Activated CD4-positive, alpha-beta memory T cell treated with anti-CD3 and anti-CD28 coated beads for 36 hours (primary cell): ENCODE data around the gene CORO1C. TPM values are rescaled to one million over a fixed set of nuclear protein-coding genes. Genes with fewer than 3 reads are reported as not detected.

Experiments used
- microRNA-seq: library from miRNA; unstranded; fragments of <30 nt; microRNA quantifications from one replicate; pipeline ENCODE4 v1.2.0, GENCODE V29; 2022; ENCODE audit warnings: borderline number of aligned reads, borderline microRNAs expressed, borderline replicate concordance
- total RNA-seq, 2 experiments: library from RNA; stranded (reverse); gene quantifications; one replicate each; pipeline ENCODE4 v1.2.3, GENCODE V29; 2021

CORO1C gene
- total RNA-seq, 2 experiments from 2014 or later = 62.1 to 70.9 TPM

Small RNAs within 50 kb of the gene (microRNA-seq; reads per million reads assigned to microRNA genes)
- not detected for gene MIR4496

Other genes with a start within 250 kb of the CORO1C start
- 1 to 10 TPM; 5.7 to 6.0 TPM for gene FICD, start 216.2 kb downstream of the CORO1C start, total RNA-seq
- 10 to 100 TPM; 84.3 to 91.5 TPM for gene SART3, start 170.3 kb downstream of the CORO1C start, total RNA-seq
- gene ISCU, start 168.9 kb downstream of the CORO1C start, total RNA-seq = 10 to 100 TPM; 88.6 to 94.3 TPM
- gene TMEM119, start 133.4 kb downstream of the CORO1C start, total RNA-seq = under 1 TPM; 0.10 to 0.24 TPM
- 10 to 100 TPM; 56.8 to 60.1 TPM for gene SELPLG, start 97.6 kb downstream of the CORO1C start, total RNA-seq
- gene SSH1, start 126.1 kb upstream of the CORO1C start, total RNA-seq = 10 to 100 TPM; 27.4 to 30.2 TPM
- not detected for gene DAO, start 148.6 kb upstream of the CORO1C start, total RNA-seq